A549 (cell line): ENCODE results near the gene DCLRE1A. TPM values are rescaled to one million over a fixed set of nuclear protein-coding genes. Genes with fewer than 3 reads are reported as not detected.

Source experiments
- ATAC-seq, 2 experiments: fragments of 200-7000 bp in 1 of 2; fragments of >200 bp in 1 of 2; cut with Nextera tagmentation in 1 of 2; cut with Tn5 transposase in 1 of 2; 3 replicates each; pipeline versions ENCODE4 v1.8.0 to v1.9.1; 2018 to 2020; ENCODE audit warnings: mild to moderate bottlenecking in 1 of 2, moderate library complexity in 1 of 2
- CTCF ChIA-PET: fragments of 300-600 bp; sonication (Branson Sonifier 250); formaldehyde crosslinking; extraction: SDS; loops from one replicate; lab custom pipeline; 2021; ENCODE audit warnings: antibody characterized with exemption, inconsistent platforms; lab: Yijun Ruan, JAX
- POLR2A ChIA-PET: fragments of 350-600 bp; formaldehyde crosslinking; extraction: SDS; loops from one replicate; lab custom pipeline; 2021; ENCODE audit warnings: antibody characterized with exemption, inconsistent platforms; lab: Yijun Ruan, JAX
- DNase-seq, 2 experiments: peaks; one replicate each; pipeline versions ENCODE4 v3.0.0 to v3.0.0-alpha.2; 2011 to 2016; ENCODE audit warnings: low read depth in 1 of 2, low spot score in 1 of 2
- FAIRE-seq: peaks from 2 replicates; lab custom pipeline; 2011; peaks lifted over from hg19 to GRCh38; lab: Jason Lieb, UNC
- H3K27ac ChIP-seq, 2 experiments: fragments of >200 bp; sonication (Bioruptor Twin); formaldehyde crosslinking; 3 replicates each; pipeline ENCODE4 v1.5.1; 2016 to 2017
- H3K4me1 ChIP-seq: fragments of >200 bp; sonication (Bioruptor Twin); formaldehyde crosslinking; 3 replicates; pipeline ENCODE4 v1.6.1; 2016
- H3K4me2 ChIP-seq: fragments of >200 bp; sonication (Bioruptor Twin); formaldehyde crosslinking; 3 replicates; pipeline ENCODE4 v1.6.1; 2016
- H3K4me3 ChIP-seq: fragments of >200 bp; sonication (Bioruptor Twin); formaldehyde crosslinking; 3 replicates; pipeline ENCODE4 v1.5.1; 2016
- H3K9me3 ChIP-seq: fragments of >200 bp; sonication (Bioruptor Twin); formaldehyde crosslinking; 3 replicates; pipeline ENCODE4 v1.6.1; 2016
- BHLHE40 ChIP-seq: IDR thresholded peaks from 2 replicates; pipeline ENCODE4 v1.6.1; 2012; ENCODE audit warnings: low read depth, low read length, inconsistent platforms
- GATA3 ChIP-seq: IDR thresholded peaks from 2 replicates; pipeline ENCODE4 v1.6.1; 2012; ENCODE audit warnings: borderline replicate concordance
- HEYL ChIP-seq: fragments of 250-450 bp; sonication (Bioruptor Pico); IDR thresholded peaks from 2 replicates; pipeline ENCODE4 v1.8.0; 2021; ENCODE audit warnings: mild to moderate bottlenecking, moderate library complexity
- HOXA7 ChIP-seq: fragments of 250-450 bp; sonication (Bioruptor Pico); IDR thresholded peaks from 2 replicates; pipeline ENCODE4 v1.5.0; 2020; ENCODE audit warnings: mild to moderate bottlenecking, moderate library complexity
- JUN ChIP-seq, 2 experiments: fragments of >200 bp; sonication (Bioruptor Twin); formaldehyde crosslinking; IDR thresholded peaks; 2 replicates in 1 of 2; 3 replicates in 1 of 2; pipeline ENCODE4 v1.6.1; 2016 to 2017
- KDM1A ChIP-seq: fragments of 200-600 bp; sonication (generic); IDR thresholded peaks from 2 replicates; pipeline ENCODE4 v1.6.1; 2016; ENCODE audit warnings: low read depth, mild to moderate bottlenecking
- MAFK ChIP-seq: fragments of 450-650 bp; IDR thresholded peaks from 2 replicates; pipeline ENCODE4 v1.6.1; 2014; ENCODE audit not compliant: partially characterized antibody
- NFE2L2 ChIP-seq: fragments of 150-350 bp; conservative IDR thresholded peaks from 2 replicates; pipeline ENCODE4 v1.6.1; 2014; ENCODE audit warnings: low read length
- NPAS2 ChIP-seq: fragments of 250-450 bp; sonication (Bioruptor Pico); IDR thresholded peaks from 2 replicates; pipeline ENCODE4 v1.8.0; 2022; ENCODE audit warnings: mild to moderate bottlenecking, moderate library complexity, borderline replicate concordance
- NR3C1 ChIP-seq: fragments of >200 bp; sonication (Bioruptor Twin); formaldehyde crosslinking; IDR thresholded peaks from 3 replicates; pipeline ENCODE4 v1.6.1; 2017
- POLR2A ChIP-seq: IDR thresholded peaks from 2 replicates; pipeline ENCODE4 v1.6.1; 2012; ENCODE audit warnings: mild to moderate bottlenecking, low read length
- RAD21 ChIP-seq, 2 experiments: fragments of >200 bp in 1 of 2; sonication (Bioruptor Twin) in 1 of 2; formaldehyde crosslinking in 1 of 2; IDR thresholded peaks in 1 of 2; conservative IDR thresholded peaks in 1 of 2; 2 replicates in 1 of 2; 3 replicates in 1 of 2; pipeline ENCODE4 v1.6.1; 2012 to 2018; ENCODE audit warnings: inconsistent platforms in 1 of 2
- RARB ChIP-seq: fragments of 250-450 bp; sonication (Bioruptor Pico); IDR thresholded peaks from 2 replicates; pipeline ENCODE4 v1.8.0; 2021; ENCODE audit warnings: mild to moderate bottlenecking, moderate library complexity
- ZFP36 ChIP-seq: fragments of 450-650 bp; IDR thresholded peaks from 2 replicates; pipeline ENCODE4 v1.6.1; 2014; ENCODE audit warnings: borderline replicate concordance; ENCODE audit not compliant: partially characterized antibody
- WGBS: methylation state at CpG from one replicate; pipeline ENCODE4 v1.1.6; 2017; ENCODE audit errors: missing lambda C conversion rate; 5-methylcytosine and 5-hydroxymethylcytosine counted together
- polyA plus RNA-seq, 4 experiments: library from polyadenylated mRNA; depleted of rRNA in 3 of 4; stranded (reverse); fragments of >200 nt; fragmentation: RNase III in 1 of 4; extraction: RNeasy Plus Mini Kit Qiagen cat#74134 plus additional on column Dnase treatment in 1 of 4; gene quantifications; 2 replicates in 3 of 4; 3 replicates in 1 of 4; pipeline ENCODE4 v1.2.3, GENCODE V29; 2011 to 2017
- TF ChIP-seq, protein P1 (sequence below): IDR thresholded peaks from 2 replicates; pipeline ENCODE4 v1.6.1; 2012
- TF ChIP-seq, protein P2 (sequence below): IDR thresholded peaks from 2 replicates; pipeline ENCODE4 v1.6.1; 2012; ENCODE audit warnings: low read depth, borderline replicate concordance
- TF ChIP-seq, protein P3 (sequence below): fragments of 450-650 bp; IDR thresholded peaks from 2 replicates; pipeline ENCODE4 v1.6.1; 2014; ENCODE audit warnings: antibody characterized with exemption
- TF ChIP-seq, protein P4 (sequence below): fragments of >200 bp; sonication (Bioruptor Twin); formaldehyde crosslinking; IDR thresholded peaks from 3 replicates; pipeline ENCODE4 v1.5.1; 2016
- TF ChIP-seq, protein P5 (sequence below): IDR thresholded peaks from 2 replicates; pipeline ENCODE4 v1.6.1; 2012

DCLRE1A gene
- polyA plus RNA-seq, 2 of the 4 experiments (the other 2 are of a cell fraction) = 11.8 to 26.8 TPM

DNA sequence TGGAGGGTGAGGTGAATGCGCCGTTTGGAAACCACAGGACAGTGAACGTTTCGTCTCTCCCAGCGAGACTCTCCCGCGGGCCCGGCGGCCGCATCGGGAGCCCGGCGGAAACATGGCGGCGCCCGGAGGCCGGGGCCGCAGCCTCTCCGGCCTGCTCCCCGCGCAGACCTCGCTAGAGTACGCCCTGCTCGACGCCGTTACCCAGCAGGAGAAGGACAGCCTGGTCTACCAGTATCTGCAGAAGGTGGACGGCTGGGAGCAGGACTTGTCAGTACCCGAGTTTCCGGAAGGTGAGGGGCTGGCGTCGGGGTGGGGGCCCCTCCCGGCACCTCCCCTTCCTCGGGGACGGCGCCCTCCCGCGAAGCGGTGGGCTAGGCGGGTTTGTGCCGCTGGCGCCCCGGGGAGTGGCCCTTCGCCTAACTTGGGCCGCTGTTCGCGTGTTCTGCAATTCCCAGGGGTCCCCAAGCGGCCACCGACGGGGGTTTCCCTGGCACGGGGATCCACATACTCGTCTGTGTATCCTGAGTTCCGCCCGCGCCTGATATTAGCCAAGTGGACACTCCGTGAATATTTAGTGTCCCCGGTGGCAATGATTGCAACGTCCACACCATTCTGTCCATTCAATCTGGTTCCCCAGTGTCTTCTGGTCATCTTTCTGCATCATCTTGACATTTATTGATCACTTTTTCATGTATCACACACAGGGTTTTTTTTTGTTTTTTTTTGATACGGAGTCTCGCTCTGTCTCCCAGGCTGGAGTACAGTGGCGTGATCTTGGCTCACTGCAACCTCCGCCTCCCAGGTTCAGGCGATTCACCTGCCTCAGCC is 1.1 kb upstream of the DCLRE1A start (continued):
- TF ChIP-seq, protein P1, sequence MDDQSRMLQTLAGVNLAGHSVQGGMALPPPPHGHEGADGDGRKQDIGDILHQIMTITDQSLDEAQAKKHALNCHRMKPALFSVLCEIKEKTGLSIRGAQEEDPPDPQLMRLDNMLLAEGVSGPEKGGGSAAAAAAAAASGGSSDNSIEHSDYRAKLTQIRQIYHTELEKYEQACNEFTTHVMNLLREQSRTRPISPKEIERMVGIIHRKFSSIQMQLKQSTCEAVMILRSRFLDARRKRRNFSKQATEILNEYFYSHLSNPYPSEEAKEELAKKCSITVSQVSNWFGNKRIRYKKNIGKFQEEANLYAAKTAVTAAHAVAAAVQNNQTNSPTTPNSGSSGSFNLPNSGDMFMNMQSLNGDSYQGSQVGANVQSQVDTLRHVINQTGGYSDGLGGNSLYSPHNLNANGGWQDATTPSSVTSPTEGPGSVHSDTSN = 0 out of 2 replicates have a peak, but pooled peaks have one; percentile 29
- no peak for TF ChIP-seq ZFP36
- no peak for TF ChIP-seq NPAS2 (CRISPR knock-in tag)

DNA sequence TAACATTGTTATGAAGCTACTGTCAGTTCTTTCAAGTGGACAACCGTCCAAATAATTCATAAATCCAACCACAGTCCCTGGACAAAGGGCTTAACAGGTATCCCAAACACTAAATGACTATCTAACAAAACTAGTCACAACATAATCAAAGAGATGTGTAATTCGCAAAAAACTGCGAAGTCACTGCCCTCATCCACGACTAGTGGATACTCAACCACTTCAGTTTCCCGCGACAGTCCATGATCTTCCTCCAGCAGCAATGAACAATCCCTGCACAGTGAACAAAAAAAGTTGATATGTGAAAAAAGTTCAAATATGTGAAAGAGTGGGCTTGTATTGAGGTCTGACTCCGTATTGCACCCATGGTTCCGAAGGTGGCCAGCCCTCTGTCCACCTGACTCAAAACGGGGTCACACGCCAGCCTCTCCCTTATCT is 287 bp downstream of the DCLRE1A start:
- no peaks in the 10 kb centered on the region for H3K9me3 ChIP-seq
- 8% methylated on average over 10 of the region's 10 CpGs for WGBS
- DNase-seq (no peak), FAIRE-seq (no peak), ATAC-seq (peak; percentile 36 to 48; a peak in 5 of 6 replicates)
- CTCF ChIA-PET = interaction anchor here (0.8 kb wide), 1 partner anchor 21 kb away, joined by 3 read pairs; no protein-coding TSS in a partner anchor
- POLR2A ChIA-PET = no interaction called here
- H3K4me3 ChIP-seq = peak overlapping the region; percentile 68
- H3K4me1 ChIP-seq = peaks cover 48% of the 10 kb centered on the region
- peak overlapping the region; percentile 85 to 96 for H3K27ac ChIP-seq
- peak overlapping the region; percentile 87 for H3K4me2 ChIP-seq
- TF ChIP-seq JUN (IDR thresholded peaks at IDR 0.05) (no peak), NFE2L2 (peak; percentile 47), MAFK (peak; percentile 61)

DNA sequence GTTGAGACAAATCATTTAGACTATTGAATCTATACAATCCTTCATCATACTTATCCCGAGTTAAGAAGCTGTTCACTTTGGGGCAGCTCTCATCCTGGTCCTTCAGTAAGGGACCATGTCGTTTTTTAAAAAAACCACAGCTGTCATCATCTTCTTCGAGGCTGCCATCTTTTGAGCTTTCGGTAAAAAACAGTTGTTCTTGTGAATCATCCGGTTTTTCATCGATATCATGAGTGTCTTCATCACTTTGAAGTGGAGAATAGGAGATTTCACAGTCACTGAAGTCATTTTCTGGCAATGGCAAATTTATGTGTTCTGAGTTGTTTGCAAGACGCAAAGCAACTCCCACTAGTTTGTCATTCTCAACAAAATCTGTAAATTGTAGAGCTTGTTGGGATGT is 3.9 kb downstream of the DCLRE1A start:
- Histone ChIP-seq H3K4me1 (peaks cover 26% of the 10 kb centered on the region), H3K4me3 (no peak overlapping the region), H3K9me3 (no peaks in the 10 kb centered on the region), H3K27ac (no peak overlapping the region), H3K4me2 (no peak overlapping the region)
- ChIA-PET POLR2A (no interaction called here), CTCF (no interaction called here)
- no peak for DNase-seq
- no peak for TF ChIP-seq HEYL (CRISPR knock-in tag)
- ATAC-seq = no peak
- no peak for FAIRE-seq
- 88% methylated on average over 7 of the region's 7 CpGs for WGBS

DNA sequence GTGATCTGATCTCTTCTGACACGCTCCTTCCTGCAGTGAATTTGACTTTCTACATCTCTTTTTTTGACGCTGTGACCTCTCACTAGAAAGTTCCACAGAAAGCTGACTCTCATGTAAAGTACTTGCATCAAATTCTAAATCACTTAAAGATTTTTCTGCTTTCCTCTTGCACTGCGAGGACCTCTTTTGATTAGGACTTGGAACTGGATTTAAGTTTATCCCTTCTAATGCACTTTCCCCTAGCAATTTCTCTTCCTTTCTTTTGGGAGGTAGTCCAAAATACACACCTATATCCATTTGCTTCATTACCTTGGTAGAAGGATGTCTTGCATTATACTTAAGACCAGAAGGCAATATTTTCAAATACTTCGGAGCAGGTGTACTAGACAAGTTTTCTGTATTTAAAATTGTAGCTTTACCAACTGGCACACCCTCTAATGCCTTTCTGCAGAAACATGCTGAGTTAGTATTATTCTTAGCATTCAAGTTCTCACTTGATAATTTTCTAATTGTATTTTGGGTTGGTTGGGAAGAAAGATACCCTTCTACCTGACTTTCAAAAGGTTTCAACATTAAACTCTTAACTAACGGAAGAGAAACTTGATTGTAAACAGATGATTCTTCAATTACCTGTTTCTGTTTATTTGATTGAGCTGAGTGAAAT is 4.6 kb downstream of the DCLRE1A start:
- POLR2A ChIA-PET = no interaction called here
- peak; percentile 70 for FAIRE-seq
- CTCF ChIA-PET = interaction anchor here (1.2 kb wide), 1 partner anchor 170 kb away, joined by 3 read pairs; the partner anchor contains the start of gene CASP7
- Histone ChIP-seq H3K27ac (no peak overlapping the region), H3K4me2 (no peak overlapping the region), H3K9me3 (no peaks in the 10 kb centered on the region), H3K4me1 (peaks cover 26% of the 10 kb centered on the region), H3K4me3 (no peak overlapping the region)
- ATAC-seq = no peak
- no peak for DNase-seq
- TF ChIP-seq, protein P2, sequence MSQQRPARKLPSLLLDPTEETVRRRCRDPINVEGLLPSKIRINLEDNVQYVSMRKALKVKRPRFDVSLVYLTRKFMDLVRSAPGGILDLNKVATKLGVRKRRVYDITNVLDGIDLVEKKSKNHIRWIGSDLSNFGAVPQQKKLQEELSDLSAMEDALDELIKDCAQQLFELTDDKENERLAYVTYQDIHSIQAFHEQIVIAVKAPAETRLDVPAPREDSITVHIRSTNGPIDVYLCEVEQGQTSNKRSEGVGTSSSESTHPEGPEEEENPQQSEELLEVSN = no peak
- TF ChIP-seq, protein P3, sequence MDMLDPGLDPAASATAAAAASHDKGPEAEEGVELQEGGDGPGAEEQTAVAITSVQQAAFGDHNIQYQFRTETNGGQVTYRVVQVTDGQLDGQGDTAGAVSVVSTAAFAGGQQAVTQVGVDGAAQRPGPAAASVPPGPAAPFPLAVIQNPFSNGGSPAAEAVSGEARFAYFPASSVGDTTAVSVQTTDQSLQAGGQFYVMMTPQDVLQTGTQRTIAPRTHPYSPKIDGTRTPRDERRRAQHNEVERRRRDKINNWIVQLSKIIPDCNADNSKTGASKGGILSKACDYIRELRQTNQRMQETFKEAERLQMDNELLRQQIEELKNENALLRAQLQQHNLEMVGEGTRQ = no peak
- no peak for TF ChIP-seq GATA3
- peak; percentile 39 for TF ChIP-seq MAFK
- no peak for TF ChIP-seq NR3C1
- no peak for TF ChIP-seq NFE2L2
- TF ChIP-seq, protein P4, sequence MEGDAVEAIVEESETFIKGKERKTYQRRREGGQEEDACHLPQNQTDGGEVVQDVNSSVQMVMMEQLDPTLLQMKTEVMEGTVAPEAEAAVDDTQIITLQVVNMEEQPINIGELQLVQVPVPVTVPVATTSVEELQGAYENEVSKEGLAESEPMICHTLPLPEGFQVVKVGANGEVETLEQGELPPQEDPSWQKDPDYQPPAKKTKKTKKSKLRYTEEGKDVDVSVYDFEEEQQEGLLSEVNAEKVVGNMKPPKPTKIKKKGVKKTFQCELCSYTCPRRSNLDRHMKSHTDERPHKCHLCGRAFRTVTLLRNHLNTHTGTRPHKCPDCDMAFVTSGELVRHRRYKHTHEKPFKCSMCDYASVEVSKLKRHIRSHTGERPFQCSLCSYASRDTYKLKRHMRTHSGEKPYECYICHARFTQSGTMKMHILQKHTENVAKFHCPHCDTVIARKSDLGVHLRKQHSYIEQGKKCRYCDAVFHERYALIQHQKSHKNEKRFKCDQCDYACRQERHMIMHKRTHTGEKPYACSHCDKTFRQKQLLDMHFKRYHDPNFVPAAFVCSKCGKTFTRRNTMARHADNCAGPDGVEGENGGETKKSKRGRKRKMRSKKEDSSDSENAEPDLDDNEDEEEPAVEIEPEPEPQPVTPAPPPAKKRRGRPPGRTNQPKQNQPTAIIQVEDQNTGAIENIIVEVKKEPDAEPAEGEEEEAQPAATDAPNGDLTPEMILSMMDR = no peak
- TF ChIP-seq POLR2A = no peak
- TF ChIP-seq HOXA7 (CRISPR knock-in tag) = no peak
- no peak for TF ChIP-seq BHLHE40
- TF ChIP-seq RARB (CRISPR knock-in tag) = no peak
- no peak for TF ChIP-seq ZFP36
- TF ChIP-seq KDM1A = no peak
- TF ChIP-seq, protein P5, sequence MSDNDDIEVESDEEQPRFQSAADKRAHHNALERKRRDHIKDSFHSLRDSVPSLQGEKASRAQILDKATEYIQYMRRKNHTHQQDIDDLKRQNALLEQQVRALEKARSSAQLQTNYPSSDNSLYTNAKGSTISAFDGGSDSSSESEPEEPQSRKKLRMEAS = no peak
- 0 out of 5 replicates have a peak, but pooled peaks of 1 of the 2 experiments have one; percentile 8 for TF ChIP-seq RAD21 (conservative IDR thresholded peaks at IDR 0.05 in 1 of 2, IDR thresholded peaks at IDR 0.05 in 1 of 2)
- WGBS = 97% methylated on average over 5 of the region's 5 CpGs
